GM20431 (cell line): ENCODE measurements around the gene ADAM8.

Experiments
- in situ Hi-C: fragments of 300-500 bp; cut with MseI, MboI; formaldehyde crosslinking; loops from one replicate; pipeline ENCODE4 v1.15.0; 2020; ENCODE audit warnings: low sequenced_read_pairs; ENCODE audit not compliant: unreplicated experiment

Gene ADAM8

GRCh38 chr10:133254421-133255120 lies 22.1 kb downstream of the ADAM8 start:
- in situ Hi-C loops: no loop called here

- in situ Hi-C loops: no loop called here
Observed at GRCh38 chr10:133253361-133253955, 23.2 kb downstream of the ADAM8 start.

GRCh38 chr10:133252223-133252552 lies 24.5 kb downstream of the ADAM8 start:
- in situ Hi-C loops: no loop called here

GRCh38 chr10:133251388-133252222 lies 25.1 kb downstream of the ADAM8 start:
- in situ Hi-C loops: no loop called here

GRCh38 chr10:133249975-133250754 lies 26.5 kb downstream of the ADAM8 start:
- in situ Hi-C loops: no loop called here

- in situ Hi-C loops: no loop called here
Observed at GRCh38 chr10:133249094-133249780, 27.4 kb downstream of the ADAM8 start.

GRCh38 chr10:133248334-133248715 lies 28.3 kb downstream of the ADAM8 start:
- in situ Hi-C loops: no loop called here

- in situ Hi-C loops: no loop called here
Observed at GRCh38 chr10:133247681-133248333, 28.9 kb downstream of the ADAM8 start.

- in situ Hi-C loops: no loop called here
Observed at GRCh38 chr10:133246236-133246626, 30.4 kb downstream of the ADAM8 start.

GRCh38 chr10:133245439-133246235 lies 31.0 kb downstream of the ADAM8 start:
- in situ Hi-C loops: no loop called here

- in situ Hi-C loops: no loop called here
Observed at GRCh38 chr10:133243593-133243992, 33.1 kb downstream of the ADAM8 start.

- in situ Hi-C loops: no loop called here
Observed at GRCh38 chr10:133242611-133243356, 33.9 kb downstream of the ADAM8 start.

- in situ Hi-C loops: no loop called here
Observed at GRCh38 chr10:133241501-133242205, 35.0 kb downstream of the ADAM8 start.

GRCh38 chr10:133239990-133240389 lies 36.7 kb downstream of the ADAM8 start:
- in situ Hi-C loops: no loop called here

GRCh38 chr10:133238466-133238804 lies 38.2 kb downstream of the ADAM8 start:
- in situ Hi-C loops: no loop called here

GRCh38 chr10:133237588-133238465 lies 38.8 kb downstream of the ADAM8 start, which contains the start of gene VENTX:
Gene VENTX, plus strand, starts transcription at chr10:133237855. Its CDS starts 60 bp downstream, at chr10:133237915.
- in situ Hi-C loops: no loop called here

GRCh38 chr10:133237241-133237587 lies 39.5 kb downstream of the ADAM8 start:
- in situ Hi-C loops: no loop called here
